Stomach (tissue), 4 donors: ENCODE results near the gene P2RY8.

ENCODE experiments used
- EP300 ChIP-seq: sonication (generic); formaldehyde crosslinking; IDR thresholded peaks from one replicate; pipeline ENCODE4 v1.6.1; 2017; ENCODE audit warnings: antibody characterized with exemption
- POLR2A ChIP-seq, 4 donors: fragments of 450-650 bp; IDR thresholded peaks; one replicate each; pipeline ENCODE4 v1.6.1; 2016; ENCODE audit warnings: antibody characterized with exemption in 4 of 4, control low read depth in 2 of 4, mild to moderate bottlenecking in 1 of 4, moderate library complexity in 1 of 4
- POLR2AphosphoS5 ChIP-seq, 3 donors: sonication (generic); formaldehyde crosslinking; IDR thresholded peaks; one replicate each; pipeline ENCODE4 v1.6.1; 2016; ENCODE audit warnings: antibody characterized with exemption in 3 of 3
- TF ChIP-seq, protein P1 (sequence below), 7 experiments: fragments of 450-650 bp in 4 of 7; fragments of 200-600 bp in 3 of 7; sonication (generic) in 3 of 7; IDR thresholded peaks; one replicate each; pipeline ENCODE4 v1.5.1; 2016 to 2019; ENCODE audit warnings: antibody characterized with exemption in 7 of 7, control low read depth in 2 of 7, mild to moderate bottlenecking in 1 of 7

DNA sequence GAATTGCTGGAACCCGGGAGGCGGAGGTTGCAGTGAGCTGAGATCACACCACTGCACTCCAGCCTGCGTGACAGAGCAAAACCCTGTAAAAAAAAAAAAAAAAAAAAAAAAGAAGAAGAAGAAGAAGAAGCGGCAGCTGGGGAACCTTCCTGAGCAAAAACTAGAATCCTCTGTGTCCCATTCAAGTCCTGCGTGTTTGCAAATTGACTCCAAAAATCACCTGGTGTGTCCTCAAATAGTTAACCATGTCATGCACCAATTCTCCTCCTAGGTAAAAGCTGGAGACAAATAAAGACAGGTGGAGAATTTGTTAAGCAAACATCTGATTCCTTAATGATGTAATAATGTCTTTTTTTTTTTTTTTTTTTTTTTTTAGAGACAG is 52.4 kb downstream of the P2RY8 start:
- TF ChIP-seq, protein P1, sequence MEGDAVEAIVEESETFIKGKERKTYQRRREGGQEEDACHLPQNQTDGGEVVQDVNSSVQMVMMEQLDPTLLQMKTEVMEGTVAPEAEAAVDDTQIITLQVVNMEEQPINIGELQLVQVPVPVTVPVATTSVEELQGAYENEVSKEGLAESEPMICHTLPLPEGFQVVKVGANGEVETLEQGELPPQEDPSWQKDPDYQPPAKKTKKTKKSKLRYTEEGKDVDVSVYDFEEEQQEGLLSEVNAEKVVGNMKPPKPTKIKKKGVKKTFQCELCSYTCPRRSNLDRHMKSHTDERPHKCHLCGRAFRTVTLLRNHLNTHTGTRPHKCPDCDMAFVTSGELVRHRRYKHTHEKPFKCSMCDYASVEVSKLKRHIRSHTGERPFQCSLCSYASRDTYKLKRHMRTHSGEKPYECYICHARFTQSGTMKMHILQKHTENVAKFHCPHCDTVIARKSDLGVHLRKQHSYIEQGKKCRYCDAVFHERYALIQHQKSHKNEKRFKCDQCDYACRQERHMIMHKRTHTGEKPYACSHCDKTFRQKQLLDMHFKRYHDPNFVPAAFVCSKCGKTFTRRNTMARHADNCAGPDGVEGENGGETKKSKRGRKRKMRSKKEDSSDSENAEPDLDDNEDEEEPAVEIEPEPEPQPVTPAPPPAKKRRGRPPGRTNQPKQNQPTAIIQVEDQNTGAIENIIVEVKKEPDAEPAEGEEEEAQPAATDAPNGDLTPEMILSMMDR (IDR thresholded peaks at IDR 0.05), result no peak
- TF ChIP-seq POLR2A (IDR thresholded peaks at IDR 0.05) (no peak), POLR2AphosphoS5 (IDR thresholded peaks at IDR 0.05) (no peak), EP300 (no peak)
